NCI-H2029 treated with DMSO at 0.1 percent for 48 hours (cell line): ENCODE measurements around the gene TSPAN18.

Experiments used
- DNase-seq: peaks from one replicate; lab custom pipeline; 2025; lab: John Stamatoyannopoulos, UW

The TSPAN18 gene

GRCh38 chr11:44823006-44823405, 96.2 kb downstream of the TSPAN18 start:
- no peak for DNase-seq

DNA sequence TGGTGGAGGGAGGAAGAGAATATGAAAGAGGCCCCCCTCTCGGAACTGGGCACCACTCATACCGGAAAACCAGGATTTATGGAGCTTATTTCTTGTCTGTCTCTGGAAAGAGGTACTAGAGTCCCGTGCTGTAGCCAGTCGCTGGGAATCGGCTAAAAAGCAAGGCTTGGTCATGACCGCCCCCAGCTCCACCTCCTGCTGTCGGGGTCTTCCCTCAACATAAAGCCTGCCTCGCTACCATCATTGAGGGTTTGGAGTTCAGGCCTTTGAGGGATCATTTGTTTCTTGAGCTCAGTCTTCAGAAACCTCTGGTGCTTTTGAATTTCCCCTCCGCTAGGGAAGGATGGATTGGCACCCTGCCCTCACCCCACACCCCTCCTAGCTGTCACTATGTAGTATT, 97.1 kb downstream of the TSPAN18 start:
- DNase-seq = no peak

DNA sequence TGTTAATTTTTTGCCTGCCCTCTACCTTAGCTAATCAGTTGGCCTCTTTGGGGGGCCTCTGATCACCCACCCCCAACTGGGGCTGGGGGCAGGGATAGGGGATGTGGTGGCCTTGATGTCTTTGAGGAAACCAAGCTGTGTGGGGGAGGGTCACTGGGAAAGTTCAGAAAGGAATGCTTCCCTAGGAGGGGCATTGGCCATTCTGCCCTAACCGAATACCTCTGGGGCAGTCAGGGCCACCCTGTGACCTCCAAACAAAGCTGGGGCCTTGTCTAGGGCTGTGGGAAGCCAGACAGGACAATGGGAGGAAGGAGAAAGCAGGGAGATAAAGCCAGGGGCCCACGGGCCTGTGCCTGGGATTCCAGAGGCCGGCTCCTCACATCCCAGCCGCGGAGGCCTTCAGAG, 97.5 kb downstream of the TSPAN18 start:
- DNase-seq = no peak

DNA sequence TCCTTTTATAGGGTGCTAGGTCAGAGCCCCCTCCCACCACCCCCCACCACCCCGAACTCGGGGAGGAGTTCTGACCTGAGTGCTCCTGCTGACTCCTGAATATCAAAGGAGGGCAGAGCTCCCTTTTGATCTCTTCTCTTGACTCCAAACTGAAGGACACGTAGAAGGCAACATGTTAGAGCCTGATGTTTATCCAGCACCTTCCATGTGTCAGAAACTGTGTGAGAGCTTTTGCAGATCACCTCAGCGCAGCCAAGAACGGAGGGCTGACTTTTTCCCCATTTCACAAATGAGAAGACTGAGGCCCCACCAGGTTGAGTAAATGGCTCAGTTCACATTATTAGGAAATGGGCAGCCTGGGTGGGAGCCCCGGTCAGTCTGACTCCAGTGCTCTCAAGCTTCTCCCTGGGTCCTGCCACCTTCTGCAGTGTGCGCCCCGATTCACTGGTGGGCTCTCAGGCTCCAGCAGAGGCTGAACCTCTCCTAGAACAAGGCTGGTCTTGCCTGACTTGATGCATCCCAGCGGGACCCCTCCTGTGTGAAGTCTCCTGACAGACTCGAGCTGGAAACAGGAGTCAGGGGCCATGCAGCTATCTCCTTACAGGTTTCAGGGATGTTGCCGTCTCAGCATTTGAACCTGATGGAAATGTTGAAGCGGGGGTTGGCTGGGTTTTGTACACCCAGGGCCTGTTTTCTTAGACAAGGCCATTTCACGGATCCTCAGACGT, 98.5 kb downstream of the TSPAN18 start:
- no peak for DNase-seq

DNA sequence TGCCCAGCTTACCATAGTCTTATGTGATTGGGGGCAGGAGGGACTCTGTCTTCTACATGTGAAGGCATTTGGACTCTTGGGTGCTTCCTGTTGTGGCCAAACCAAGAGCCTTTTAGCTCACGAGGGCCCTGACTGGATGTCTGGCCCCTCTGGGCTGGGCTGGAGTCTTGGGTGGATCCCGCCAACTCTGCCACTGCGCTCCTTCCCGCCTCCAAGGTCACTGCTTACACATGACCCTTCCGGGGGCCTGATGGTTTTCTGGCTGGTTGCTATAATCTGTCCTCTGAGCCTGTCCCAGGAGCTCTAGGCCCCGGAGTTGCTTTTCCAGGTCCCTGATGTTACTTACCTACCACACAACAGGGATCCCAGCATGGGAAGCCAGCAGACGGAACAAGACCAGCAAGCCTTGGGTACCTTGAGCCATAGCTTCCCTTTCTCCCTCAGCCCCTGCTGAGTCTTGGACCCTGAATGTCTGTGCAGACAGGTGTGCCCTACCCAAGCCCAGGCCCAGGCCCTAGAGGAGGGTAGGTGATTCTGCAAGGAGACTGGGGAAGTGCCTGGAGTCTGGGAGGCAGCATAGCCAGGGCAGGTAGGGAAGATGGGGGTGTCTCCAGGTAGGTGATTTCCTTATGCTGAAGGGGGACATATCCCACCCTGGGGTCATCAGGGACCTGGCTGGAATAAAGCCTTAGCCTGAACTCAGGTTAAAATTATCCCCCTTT, 100.3 kb downstream of the TSPAN18 start:
- DNase-seq = no peak

- no peak for DNase-seq
Measured at GRCh38 chr11:44828296-44828695, 101.5 kb downstream of the TSPAN18 start.

DNA sequence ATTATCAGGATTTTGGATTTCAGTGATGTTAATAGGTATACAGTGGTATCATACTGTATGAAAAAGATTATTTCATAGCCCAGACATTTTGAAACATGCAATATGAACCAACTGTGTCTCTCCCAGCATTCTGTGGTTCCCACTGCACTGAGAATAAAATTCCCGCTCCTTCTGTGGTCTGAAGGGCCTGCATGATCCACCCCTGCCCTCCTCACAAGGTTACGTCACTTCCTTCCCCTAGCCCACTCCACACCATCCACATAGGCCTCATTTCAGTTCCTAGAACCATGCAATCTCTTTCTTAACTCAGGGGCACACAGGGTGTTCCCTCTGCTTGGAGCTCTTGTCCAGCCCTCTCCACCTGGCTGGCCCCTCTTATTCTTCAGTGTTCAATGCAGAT, 103.1 kb downstream of the TSPAN18 start:
- no peak for DNase-seq

DNA sequence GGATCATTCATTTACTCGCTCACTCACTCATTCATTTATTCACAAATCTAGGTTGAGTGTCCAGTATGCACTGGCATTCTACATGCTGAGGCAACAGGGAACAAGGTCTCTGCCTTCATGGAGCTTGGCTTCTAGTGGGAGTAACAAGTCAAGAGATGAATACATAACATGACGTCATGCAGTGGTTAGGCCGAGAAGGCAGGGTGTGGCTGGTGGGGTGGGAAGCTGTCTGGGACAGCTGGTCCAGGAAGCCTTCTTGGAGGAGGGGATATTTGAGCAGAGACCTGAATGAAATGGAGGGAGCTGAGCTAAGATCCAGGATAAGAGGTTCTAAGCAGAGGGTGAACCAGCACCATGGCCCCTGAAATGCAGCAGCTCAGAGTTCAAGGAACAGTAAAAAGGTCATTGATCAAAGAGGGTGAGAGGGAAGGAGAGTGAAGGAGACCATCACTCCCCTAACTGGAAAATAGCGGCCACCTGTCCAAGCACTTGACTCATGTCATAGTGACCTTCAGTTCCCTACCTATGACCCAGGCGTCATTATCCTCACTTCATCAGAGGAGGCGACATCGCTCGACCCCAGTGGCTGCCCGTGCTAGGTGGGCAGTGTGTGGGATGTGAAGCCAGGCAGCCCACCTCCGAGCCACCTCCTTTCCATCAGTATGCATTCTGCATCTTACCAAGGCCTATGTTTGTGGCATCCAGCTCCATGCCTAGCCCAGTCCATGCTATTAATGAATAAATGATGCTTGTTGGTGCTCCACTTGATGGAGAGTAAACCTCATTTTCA, 105.0 kb downstream of the TSPAN18 start:
- DNase-seq = no peak

- DNase-seq = no peak
Measured at GRCh38 chr11:44832452-44832851, 105.7 kb downstream of the TSPAN18 start.

- no peak for DNase-seq
Measured at GRCh38 chr11:44833221-44833876, 106.6 kb downstream of the TSPAN18 start.

DNA sequence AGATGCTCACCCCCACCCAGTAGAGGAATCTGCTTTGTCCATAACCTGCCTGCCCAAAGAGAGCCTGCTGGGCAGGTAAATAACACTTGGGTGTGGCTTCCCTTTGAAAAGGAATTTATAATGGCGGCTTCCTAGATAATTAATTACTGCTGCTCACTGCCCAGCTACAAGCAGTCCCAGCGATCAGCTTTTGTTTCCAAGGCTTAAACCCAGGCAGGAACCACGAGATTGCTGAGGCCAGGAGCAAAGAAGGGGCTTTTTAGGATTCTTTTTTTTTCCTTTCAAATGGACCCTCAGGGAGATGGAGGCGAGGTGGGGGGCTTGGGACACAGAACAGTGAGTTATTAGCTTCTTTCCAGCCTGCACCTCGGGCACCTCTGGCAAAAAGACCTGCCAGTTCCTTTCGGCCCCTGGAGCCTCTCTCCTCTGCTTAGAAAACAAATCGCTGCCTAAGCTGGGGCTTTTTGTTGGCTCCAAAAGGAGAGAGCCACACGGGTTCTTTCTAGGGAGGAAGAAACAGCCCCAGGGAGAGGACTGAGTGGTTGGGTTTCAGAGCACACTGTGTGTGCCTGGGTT, 107.2 kb downstream of the TSPAN18 start:
- DNase-seq = no peak

- no peak for DNase-seq
Measured at GRCh38 chr11:44834846-44835245, 108.1 kb downstream of the TSPAN18 start.

- no peak for DNase-seq
Measured at GRCh38 chr11:44835296-44835695, 108.5 kb downstream of the TSPAN18 start.

- DNase-seq = no peak
Measured at GRCh38 chr11:44835938-44836337, 109.2 kb downstream of the TSPAN18 start.

- no peak for DNase-seq
Measured at GRCh38 chr11:44837661-44838060, 110.9 kb downstream of the TSPAN18 start.

- DNase-seq = no peak
Measured at GRCh38 chr11:44839458-44840084, 112.8 kb downstream of the TSPAN18 start.

DNA sequence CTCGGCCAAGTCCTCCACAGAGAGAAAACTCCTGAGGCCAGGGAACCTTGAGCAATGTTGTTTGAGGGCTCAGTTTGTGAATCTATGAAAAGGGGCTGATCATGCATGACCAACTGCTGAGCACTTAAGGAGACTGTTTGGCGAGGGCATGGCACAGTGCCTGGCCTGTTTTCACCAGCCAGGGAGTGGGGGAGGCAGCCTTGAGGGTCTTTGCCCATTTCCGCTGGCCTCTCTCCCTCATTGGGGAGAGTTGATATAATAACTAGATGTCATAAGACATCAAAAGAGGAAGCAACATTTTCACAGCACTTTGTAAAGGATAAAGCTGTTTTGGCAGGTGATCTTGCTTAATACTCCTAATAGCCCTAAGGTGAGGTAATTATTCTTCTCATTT, 113.3 kb downstream of the TSPAN18 start:
- DNase-seq = no peak

GRCh38 chr11:44840521-44841251, 113.9 kb downstream of the TSPAN18 start:
- DNase-seq = no peak

DNA sequence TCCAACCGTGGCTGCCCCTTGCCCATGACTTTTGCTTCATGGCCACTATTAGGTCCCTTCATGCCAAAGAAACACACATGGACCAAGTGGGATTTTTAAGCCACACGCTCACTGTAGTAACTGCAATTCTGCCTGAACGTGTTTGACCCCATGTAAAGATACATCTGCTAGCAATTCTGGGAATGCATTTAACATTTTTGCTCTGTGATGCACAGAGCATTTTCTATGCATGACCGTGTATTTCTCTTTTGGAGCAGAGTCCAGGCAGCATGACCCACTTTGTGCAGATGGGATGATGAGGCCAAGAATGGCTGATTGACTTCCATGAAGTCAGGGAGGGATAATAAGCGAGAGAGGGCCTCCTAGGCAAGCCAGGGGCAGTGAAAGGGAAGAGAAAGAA, 115.5 kb downstream of the TSPAN18 start:
- no peak for DNase-seq

GRCh38 chr11:44846852-44847251, 120.1 kb downstream of the TSPAN18 start:
- no peak for DNase-seq

DNA sequence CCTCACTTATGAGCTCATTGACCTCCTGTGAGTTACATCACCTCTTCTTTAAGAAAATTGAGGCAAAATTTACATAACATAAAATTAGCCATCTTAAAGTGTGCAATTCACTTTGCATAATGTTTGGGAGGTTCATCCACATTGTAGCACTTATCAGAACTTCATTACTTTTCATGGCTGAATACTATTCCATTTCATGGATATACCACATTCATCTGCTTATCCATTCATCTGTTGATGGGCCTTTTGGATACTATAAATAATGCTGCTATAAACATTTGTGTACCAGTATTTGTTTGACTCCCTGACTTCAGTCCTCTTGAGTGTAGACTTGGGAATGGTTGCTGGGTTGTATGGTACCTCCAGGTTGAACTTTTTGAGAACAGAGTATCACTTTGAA, 120.6 kb downstream of the TSPAN18 start:
- DNase-seq = no peak
